Breast epithelium (tissue), 3 donors: ENCODE results near the gene ZNF816.

Source experiments
- POLR2A ChIP-seq: fragments of 450-650 bp; IDR thresholded peaks from one replicate; pipeline ENCODE4 v1.6.1; 2016; ENCODE audit warnings: antibody characterized with exemption, mild to moderate bottlenecking, moderate library complexity
- POLR2AphosphoS5 ChIP-seq, 3 donors: sonication (generic); formaldehyde crosslinking; IDR thresholded peaks; one replicate each; pipeline ENCODE4 v1.6.1; 2017; ENCODE audit warnings: antibody characterized with exemption in 3 of 3
- TF ChIP-seq, protein P1 (sequence below), 3 donors: fragments of 450-650 bp; IDR thresholded peaks; one replicate each; pipeline ENCODE4 v1.5.1; 2016 to 2017; ENCODE audit warnings: antibody characterized with exemption in 3 of 3, mild to moderate bottlenecking in 3 of 3, moderate library complexity in 3 of 3

DNA sequence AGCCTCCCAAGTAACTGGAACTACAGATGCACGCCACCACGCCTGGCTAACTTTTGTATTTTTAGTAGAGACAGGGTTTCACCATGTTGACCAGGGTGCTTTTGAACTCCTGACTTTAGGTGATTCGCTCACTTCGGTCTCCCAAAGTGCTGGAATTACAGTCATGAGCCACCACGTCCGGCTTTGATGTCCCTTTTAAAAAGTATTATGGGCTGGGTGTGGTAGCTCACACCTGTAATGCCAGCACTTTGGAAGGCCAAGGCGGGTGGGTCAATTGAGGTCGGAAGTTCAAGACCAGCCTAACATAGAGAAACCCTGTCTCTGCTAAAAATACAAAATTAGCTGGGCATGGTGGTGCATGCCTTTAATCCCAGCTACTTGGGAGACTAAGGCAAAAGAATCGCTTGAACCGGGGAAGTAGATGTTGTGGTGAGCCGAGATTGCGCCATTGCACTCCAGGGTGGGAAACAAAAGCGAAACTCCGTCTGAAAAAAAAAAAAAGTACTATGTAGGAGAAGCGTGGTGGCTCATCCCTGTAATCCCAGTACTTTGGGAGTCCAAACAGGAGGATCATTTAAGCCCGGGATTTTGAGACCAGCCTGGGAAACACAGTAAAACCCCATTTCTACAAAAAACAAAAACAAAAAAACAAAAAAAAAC lies 28.2 kb upstream of the ZNF816 start:
- TF ChIP-seq, protein P1, sequence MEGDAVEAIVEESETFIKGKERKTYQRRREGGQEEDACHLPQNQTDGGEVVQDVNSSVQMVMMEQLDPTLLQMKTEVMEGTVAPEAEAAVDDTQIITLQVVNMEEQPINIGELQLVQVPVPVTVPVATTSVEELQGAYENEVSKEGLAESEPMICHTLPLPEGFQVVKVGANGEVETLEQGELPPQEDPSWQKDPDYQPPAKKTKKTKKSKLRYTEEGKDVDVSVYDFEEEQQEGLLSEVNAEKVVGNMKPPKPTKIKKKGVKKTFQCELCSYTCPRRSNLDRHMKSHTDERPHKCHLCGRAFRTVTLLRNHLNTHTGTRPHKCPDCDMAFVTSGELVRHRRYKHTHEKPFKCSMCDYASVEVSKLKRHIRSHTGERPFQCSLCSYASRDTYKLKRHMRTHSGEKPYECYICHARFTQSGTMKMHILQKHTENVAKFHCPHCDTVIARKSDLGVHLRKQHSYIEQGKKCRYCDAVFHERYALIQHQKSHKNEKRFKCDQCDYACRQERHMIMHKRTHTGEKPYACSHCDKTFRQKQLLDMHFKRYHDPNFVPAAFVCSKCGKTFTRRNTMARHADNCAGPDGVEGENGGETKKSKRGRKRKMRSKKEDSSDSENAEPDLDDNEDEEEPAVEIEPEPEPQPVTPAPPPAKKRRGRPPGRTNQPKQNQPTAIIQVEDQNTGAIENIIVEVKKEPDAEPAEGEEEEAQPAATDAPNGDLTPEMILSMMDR (IDR thresholded peaks at IDR 0.05), result no peak
- no peak for TF ChIP-seq POLR2A
- TF ChIP-seq POLR2AphosphoS5 (IDR thresholded peaks at IDR 0.05), result no peak
